Measurements from ENCODE around the gene CFAP99. TPM values are rescaled to one million over a fixed set of nuclear protein-coding genes. Genes with fewer than 3 reads are reported as not detected.

The CFAP99 gene
- total and polyA plus RNA-seq, 9 of the 15 experiments (the other 6 are each of a cell fraction or from before 2014, with no cell fraction given) = 0.07 to 0.18 (median 0.09) TPM; not detected in 6

DNA sequence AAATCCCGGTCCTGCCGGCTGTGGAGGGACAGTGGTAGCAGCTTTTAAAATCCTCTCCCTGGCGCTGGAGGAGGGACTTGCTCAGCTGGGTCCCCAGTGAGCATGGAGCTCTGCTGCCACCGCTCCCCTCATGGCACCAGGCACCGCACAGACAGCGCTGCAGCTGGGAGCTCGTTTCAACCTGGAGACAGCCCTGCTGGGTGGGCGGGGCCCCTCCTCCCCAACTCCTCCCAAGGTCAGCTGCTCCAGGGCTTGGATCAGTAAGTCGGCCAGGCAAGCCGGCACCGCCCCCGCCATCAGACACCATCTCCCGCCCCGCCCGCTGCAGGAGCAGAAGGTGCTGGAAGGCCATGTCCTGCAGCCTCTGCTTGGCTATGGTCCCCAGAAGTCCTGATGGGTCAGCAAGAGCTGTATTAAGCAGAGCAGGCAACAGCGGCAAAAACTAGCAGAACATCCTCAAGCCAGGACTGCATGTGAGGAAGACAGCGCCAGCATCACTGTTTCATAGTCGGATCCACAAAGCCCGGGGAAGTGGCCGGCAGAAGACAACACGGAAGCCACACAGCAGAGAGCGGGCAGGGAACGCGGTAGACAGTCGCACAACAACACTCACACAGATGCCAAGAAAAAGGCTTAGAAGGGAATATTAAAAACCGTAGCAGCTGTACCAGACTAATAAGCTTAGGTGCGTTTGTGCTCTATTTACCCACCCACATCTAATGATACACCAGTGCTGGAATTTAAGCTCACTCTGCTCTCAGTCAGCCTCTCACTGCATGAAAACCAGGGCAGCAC lies 16.5 kb upstream of the CFAP99 start (continued):
- TF ChIP-seq, protein P1, sequence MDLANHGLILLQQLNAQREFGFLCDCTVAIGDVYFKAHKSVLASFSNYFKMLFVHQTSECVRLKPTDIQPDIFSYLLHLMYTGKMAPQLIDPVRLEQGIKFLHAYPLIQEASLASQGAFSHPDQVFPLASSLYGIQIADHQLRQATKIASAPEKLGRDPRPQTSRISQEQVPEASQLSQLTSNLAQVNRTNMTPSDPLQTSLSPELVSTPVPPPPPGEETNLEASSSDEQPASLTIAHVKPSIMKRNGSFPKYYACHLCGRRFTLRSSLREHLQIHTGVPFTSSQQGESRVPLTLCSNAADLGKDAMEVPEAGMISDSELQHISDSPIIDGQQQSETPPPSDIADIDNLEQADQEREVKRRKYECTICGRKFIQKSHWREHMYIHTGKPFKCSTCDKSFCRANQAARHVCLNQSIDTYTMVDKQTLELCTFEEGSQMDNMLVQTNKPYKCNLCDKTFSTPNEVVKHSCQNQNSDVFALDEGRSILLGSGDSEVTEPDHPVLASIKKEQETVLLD (IDR thresholded peaks at IDR 0.05) = 0 out of 2 replicates have a peak, but pooled peaks have one; percentile 20
- no peak for TF ChIP-seq ZFPM2 (CRISPR knock-in tag; IDR thresholded peaks at IDR 0.05)
- peak; percentile 48; the same call in 1 of the 2 replicates for TF ChIP-seq KLF13 (tag; IDR thresholded peaks at IDR 0.05; ENCODE audit: borderline replicate concordance, low read depth)
- TF ChIP-seq E2F6 (IDR thresholded peaks at IDR 0.05; ENCODE audit: borderline replicate concordance in 1 of 2, extremely low read depth in 1 of 2, insufficient read depth in 1 of 2, insufficient read length in 1 of 2, low read depth in 1 of 2, low read length in 1 of 2, poor library complexity in 1 of 2, severe bottlenecking in 1 of 2) = peak in 1 of 2 experiments; percentile 37
- TF ChIP-seq ZFP36 (IDR thresholded peaks at IDR 0.05; ENCODE audit: low read depth, low read length, partially characterized antibody) = peak; percentile 25
- TF ChIP-seq, protein P2, sequence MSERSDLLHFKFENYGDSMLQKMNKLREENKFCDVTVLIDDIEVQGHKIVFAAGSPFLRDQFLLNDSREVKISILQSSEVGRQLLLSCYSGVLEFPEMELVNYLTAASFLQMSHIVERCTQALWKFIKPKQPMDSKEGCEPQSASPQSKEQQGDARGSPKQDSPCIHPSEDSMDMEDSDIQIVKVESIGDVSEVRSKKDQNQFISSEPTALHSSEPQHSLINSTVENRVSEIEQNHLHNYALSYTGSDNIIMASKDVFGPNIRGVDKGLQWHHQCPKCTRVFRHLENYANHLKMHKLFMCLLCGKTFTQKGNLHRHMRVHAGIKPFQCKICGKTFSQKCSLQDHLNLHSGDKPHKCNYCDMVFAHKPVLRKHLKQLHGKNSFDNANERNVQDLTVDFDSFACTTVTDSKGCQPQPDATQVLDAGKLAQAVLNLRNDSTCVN (CRISPR knock-in tag; IDR thresholded peaks at IDR 0.05) = 0 out of 2 replicates have a peak, but pooled peaks have one; percentile 16
- TF ChIP-seq EGR1 (conservative IDR thresholded peaks at IDR 0.05) = peak; percentile 90
- no peak for TF ChIP-seq MYBL2 (IDR thresholded peaks at IDR 0.05; ENCODE audit: low read depth)
- TF ChIP-seq MYBL2 (CRISPR knock-in tag; IDR thresholded peaks at IDR 0.05; ENCODE audit: borderline replicate concordance) = no peak
- no peak for TF ChIP-seq KDM4B (IDR thresholded peaks at IDR 0.05; ENCODE audit: borderline replicate concordance in 2 of 2, low read depth in 1 of 2)
- TF ChIP-seq ZNF124 (CRISPR knock-in tag; IDR thresholded peaks at IDR 0.05) = no peak
- peak; percentile 28; the same call in 1 of the 2 replicates for TF ChIP-seq DPF2 (IDR thresholded peaks at IDR 0.05)
- TF ChIP-seq, protein P3, sequence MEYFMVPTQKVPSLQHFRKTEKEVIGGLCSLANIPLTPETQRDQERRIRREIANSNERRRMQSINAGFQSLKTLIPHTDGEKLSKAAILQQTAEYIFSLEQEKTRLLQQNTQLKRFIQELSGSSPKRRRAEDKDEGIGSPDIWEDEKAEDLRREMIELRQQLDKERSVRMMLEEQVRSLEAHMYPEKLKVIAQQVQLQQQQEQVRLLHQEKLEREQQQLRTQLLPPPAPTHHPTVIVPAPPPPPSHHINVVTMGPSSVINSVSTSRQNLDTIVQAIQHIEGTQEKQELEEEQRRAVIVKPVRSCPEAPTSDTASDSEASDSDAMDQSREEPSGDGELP (CRISPR knock-in tag; IDR thresholded peaks at IDR 0.05; ENCODE audit: borderline replicate concordance) = peak; percentile 98
- no peak for TF ChIP-seq YBX1 (IDR thresholded peaks at IDR 0.05)
- no peak for TF ChIP-seq GATA2 (CRISPR knock-in tag; IDR thresholded peaks at IDR 0.05)
- peak in 1 of 2 experiments; percentile 77; a peak in 2 of 4 replicates for TF ChIP-seq HDAC1 (IDR thresholded peaks at IDR 0.05)
- peak in 1 of 2 experiments; percentile 47; a peak in 1 of 4 replicates for TF ChIP-seq FOXK2 (conservative IDR thresholded peaks at IDR 0.05 in 1 of 2, IDR thresholded peaks at IDR 0.05 in 1 of 2; ENCODE audit: low read depth in 2 of 2)
- TF ChIP-seq ESRRA (IDR thresholded peaks at IDR 0.05; ENCODE audit: borderline replicate concordance, low read depth) = peak; percentile 62; the same call in 1 of the 2 replicates
- TF ChIP-seq ARHGAP35 (IDR thresholded peaks at IDR 0.05; ENCODE audit: partially characterized antibody) = peak; percentile 21
- TF ChIP-seq NONO (IDR thresholded peaks at IDR 0.05; ENCODE audit: low read depth in 2 of 2, low read length in 1 of 2) = no peak
- peak in 1 of 2 experiments; percentile 24; a peak in 1 of 4 replicates for TF ChIP-seq RCOR1 (IDR thresholded peaks at IDR 0.05; ENCODE audit: borderline replicate concordance in 1 of 2, low read depth in 2 of 2, low read length in 2 of 2)
- TF ChIP-seq GABPB1 (CRISPR knock-in tag; IDR thresholded peaks at IDR 0.05) = 0 out of 2 replicates have a peak, but pooled peaks have one; percentile 17

Data from K562 (cell line).